ENCODE data around the gene ACTL10. TPM values are rescaled to one million over a fixed set of nuclear protein-coding genes. Genes with fewer than 3 reads are reported as not detected.
A peak's percentile ranks its signal among the peaks of the same experiment; 100 is the strongest.

The ACTL10 gene
- total RNA-seq (2022), result 5.4 and 7.3 TPM in 2 replicates
- Bru-seq, nascent RNA, result percentile 41 among the genes with signal in this experiment
- percentile 42 among the genes with signal in this experiment for BruChase-seq, experiment 1, labeled RNA remaining after a 6-hour chase
- percentile 45 among the genes with signal in this experiment for BruChase-seq, experiment 2, labeled RNA remaining after a 2-hour chase
- long read RNA-seq, transcript ACTL10-201 (1 exons, 2,028 nt), result major isoform, 10 of 10 reads
- long read RNA-seq, partial matches to known transcripts, result 0 of 10 reads
- long read RNA-seq, other reads (novel, unspliced or antisense), result 0 of 10 reads

GRCh38 chr20:33666293-33667244 is at the start of gene ACTL10:
Gene ACTL10 (plus strand): TSS chr20:33666943. CDS start chr20:33667498, 555 bp downstream.
- intact Hi-C loops (cut with micrococcal nuclease; ENCODE audit: unreplicated experiment), result loop anchor here (5.0 to 10.0 kb wide), 3 partner anchors 66 to 448 kb away; partner anchors contain the start of genes CDK5RAP1, EIF2S2 and ZNF341
- TF ChIP-seq, protein P1, sequence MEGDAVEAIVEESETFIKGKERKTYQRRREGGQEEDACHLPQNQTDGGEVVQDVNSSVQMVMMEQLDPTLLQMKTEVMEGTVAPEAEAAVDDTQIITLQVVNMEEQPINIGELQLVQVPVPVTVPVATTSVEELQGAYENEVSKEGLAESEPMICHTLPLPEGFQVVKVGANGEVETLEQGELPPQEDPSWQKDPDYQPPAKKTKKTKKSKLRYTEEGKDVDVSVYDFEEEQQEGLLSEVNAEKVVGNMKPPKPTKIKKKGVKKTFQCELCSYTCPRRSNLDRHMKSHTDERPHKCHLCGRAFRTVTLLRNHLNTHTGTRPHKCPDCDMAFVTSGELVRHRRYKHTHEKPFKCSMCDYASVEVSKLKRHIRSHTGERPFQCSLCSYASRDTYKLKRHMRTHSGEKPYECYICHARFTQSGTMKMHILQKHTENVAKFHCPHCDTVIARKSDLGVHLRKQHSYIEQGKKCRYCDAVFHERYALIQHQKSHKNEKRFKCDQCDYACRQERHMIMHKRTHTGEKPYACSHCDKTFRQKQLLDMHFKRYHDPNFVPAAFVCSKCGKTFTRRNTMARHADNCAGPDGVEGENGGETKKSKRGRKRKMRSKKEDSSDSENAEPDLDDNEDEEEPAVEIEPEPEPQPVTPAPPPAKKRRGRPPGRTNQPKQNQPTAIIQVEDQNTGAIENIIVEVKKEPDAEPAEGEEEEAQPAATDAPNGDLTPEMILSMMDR (IDR thresholded peaks at IDR 0.05; ENCODE audit: unreplicated experiment), result no peak
- DNase-seq, result peak; percentile 99
- Mint-ChIP-seq H3K27ac (ENCODE audit: unreplicated experiment) (peak within 1 kb of the TSS; percentile 90), H3K36me3 (ENCODE audit: insufficient read depth, unreplicated experiment) (peaks cover 67% of the 10 kb centered on the region), H3K27me3 (ENCODE audit: unreplicated experiment) (no peaks in the 10 kb centered on the region), H3K4me3 (ENCODE audit: low read depth, unreplicated experiment) (peak within 1 kb of the TSS; percentile 77), H3K9me3 (ENCODE audit: low read depth, unreplicated experiment) (no peaks in the 10 kb centered on the region), H3K4me1 (ENCODE audit: low read depth, unreplicated experiment) (peaks cover 39% of the 10 kb centered on the region)
- TSS peak; percentile 22 for BruUV-seq (replicated peaks)
- CTCF ChIA-PET, result interaction anchor here (0.6 to 3.4 kb wide), 17 partner anchors 10 to 403 kb away, joined by 3 to 47 read pairs (median 3); partner anchors contain the start of genes CBFA2T2, CDK5RAP1, PXMP4 and ZNF341

GRCh38 chr20:33621717-33622400 is 44.9 kb upstream of the ACTL10 start:
- Mint-ChIP-seq H3K27me3 (ENCODE audit: unreplicated experiment) (no peaks in the 10 kb centered on the region), H3K4me1 (ENCODE audit: low read depth, unreplicated experiment) (no peaks in the 10 kb centered on the region), H3K27ac (ENCODE audit: unreplicated experiment) (no peak overlapping the region), H3K9me3 (ENCODE audit: low read depth, unreplicated experiment) (no peaks in the 10 kb centered on the region), H3K36me3 (ENCODE audit: insufficient read depth, unreplicated experiment) (peaks cover 22% of the 10 kb centered on the region), H3K4me3 (ENCODE audit: low read depth, unreplicated experiment) (no peak overlapping the region)
- TF ChIP-seq, protein P1 (IDR thresholded peaks at IDR 0.05; ENCODE audit: unreplicated experiment), result no peak
- no peak for DNase-seq
- CTCF ChIA-PET, result interaction anchor here (0.6 kb wide), 1 partner anchor 13 kb away, joined by 4 read pairs; no protein-coding TSS in a partner anchor
- BruUV-seq (replicated peaks), result no TSS peak
- intact Hi-C loops (cut with micrococcal nuclease; ENCODE audit: unreplicated experiment), result no loop called here

DNA sequence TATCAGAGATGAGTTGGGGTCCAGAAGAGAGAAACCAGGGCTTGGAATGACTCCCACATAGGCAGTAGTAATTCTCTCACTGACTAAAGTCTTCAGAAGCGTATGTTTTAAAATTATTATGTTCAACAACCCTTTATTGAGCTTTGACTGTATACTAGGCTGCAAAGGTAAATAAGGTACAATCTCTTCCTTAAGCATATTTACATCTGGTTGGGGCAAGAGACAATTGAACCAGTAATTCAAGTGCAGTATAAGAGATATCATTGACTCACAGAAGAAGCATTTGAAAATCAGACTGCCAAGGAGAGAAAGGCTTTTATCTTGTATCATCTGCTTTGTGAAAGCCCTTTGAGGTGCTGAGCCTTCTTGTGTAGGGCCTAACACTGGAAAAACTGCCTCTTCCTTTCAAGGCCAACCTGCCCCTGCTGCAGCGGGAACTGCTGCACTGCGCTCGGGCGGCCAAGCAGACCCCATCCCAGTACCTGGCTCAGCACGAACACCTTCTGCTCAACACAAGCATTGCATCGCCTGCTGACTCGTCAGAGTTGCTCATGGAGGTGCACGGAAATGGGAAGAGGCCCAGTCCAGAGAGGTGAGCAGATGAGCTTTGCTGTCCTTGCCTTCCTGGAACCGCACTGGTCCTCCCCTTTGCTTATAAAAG is 43.9 kb upstream of the ACTL10 start:
- TF ChIP-seq, protein P1 (IDR thresholded peaks at IDR 0.05; ENCODE audit: unreplicated experiment), result no peak
- Mint-ChIP-seq H3K4me3 (ENCODE audit: low read depth, unreplicated experiment) (no peak overlapping the region), H3K4me1 (ENCODE audit: low read depth, unreplicated experiment) (no peaks in the 10 kb centered on the region), H3K27ac (ENCODE audit: unreplicated experiment) (no peak overlapping the region), H3K9me3 (ENCODE audit: low read depth, unreplicated experiment) (no peaks in the 10 kb centered on the region), H3K36me3 (ENCODE audit: insufficient read depth, unreplicated experiment) (peaks cover 23% of the 10 kb centered on the region), H3K27me3 (ENCODE audit: unreplicated experiment) (no peaks in the 10 kb centered on the region)
- CTCF ChIA-PET, result interaction anchor here (0.6 kb wide), 2 partner anchors 10 to 14 kb away, joined by 4 to 5 read pairs; no protein-coding TSS in a partner anchor
- DNase-seq, result no peak
- intact Hi-C loops (cut with micrococcal nuclease; ENCODE audit: unreplicated experiment), result no loop called here
- no TSS peak for BruUV-seq (replicated peaks)

All from Calu3 (cell line).